K562 (cell line): ENCODE data around the gene FBXO46. TPM values are rescaled to one million over a fixed set of nuclear protein-coding genes. Genes with fewer than 3 reads are reported as not detected.

Source experiments
- BCOR ChIP-seq: fragments of 450-650 bp; IDR thresholded peaks from 2 replicates; pipeline ENCODE4 v1.6.1; 2016
- CBFA2T3 ChIP-seq: fragments of 450-650 bp; IDR thresholded peaks from 2 replicates; pipeline ENCODE4 v1.6.1; 2017
- CHD4 ChIP-seq: fragments of 200-600 bp; sonication (generic); IDR thresholded peaks from 3 replicates; pipeline ENCODE4 v1.6.1; 2012; ENCODE audit warnings: low read depth, mild to moderate bottlenecking, mixed read lengths, low read length, inconsistent platforms; ENCODE audit not compliant: insufficient read depth, insufficient replicate concordance, poor library complexity, severe bottlenecking
- HCFC1 ChIP-seq: IDR thresholded peaks from 2 replicates; pipeline ENCODE4 v1.6.1; 2012; ENCODE audit warnings: low read depth, low read length, improper control_type of control experiment
- KDM1A ChIP-seq, 2 experiments: fragments of 450-650 bp; IDR thresholded peaks; 2 replicates each; pipeline ENCODE4 v1.6.1; 2016; ENCODE audit warnings: mild to moderate bottlenecking in 2 of 2
- KHSRP ChIP-seq: fragments of 450-650 bp; IDR thresholded peaks from 2 replicates; pipeline ENCODE4 v1.6.1; 2017
- NCOA6 ChIP-seq: fragments of 450-650 bp; IDR thresholded peaks from 2 replicates; pipeline ENCODE4 v1.6.1; 2017; ENCODE audit warnings: mild to moderate bottlenecking
- NR2F6 ChIP-seq: fragments of 450-650 bp; formaldehyde crosslinking; IDR thresholded peaks from 2 replicates; pipeline ENCODE4 v1.4.0; 2020; ENCODE audit warnings: mild to moderate bottlenecking
- NRF1 ChIP-seq, 2 experiments: fragments of 450-650 bp; IDR thresholded peaks in 1 of 2; conservative IDR thresholded peaks in 1 of 2; 2 replicates each; pipeline ENCODE4 v1.6.1; 2014; ENCODE audit warnings: mild to moderate bottlenecking in 2 of 2
- PML ChIP-seq: IDR thresholded peaks from 2 replicates; pipeline ENCODE4 v1.6.1; 2012; ENCODE audit warnings: low read length, inconsistent platforms
- PTBP1 ChIP-seq: fragments of 200-400 bp; formaldehyde crosslinking; IDR thresholded peaks from 2 replicates; pipeline ENCODE4 v1.6.1; 2017; ENCODE audit warnings: low read depth, low read length
- RUNX1 ChIP-seq: sonication (generic); IDR thresholded peaks from 2 replicates; pipeline ENCODE4 v1.6.1; 2016; ENCODE audit warnings: antibody characterized with exemption, low read depth
- SMARCA5 ChIP-seq: fragments of 450-650 bp; IDR thresholded peaks from 2 replicates; pipeline ENCODE4 v1.6.1; 2016
- SMARCC2 ChIP-seq: fragments of 450-650 bp; IDR thresholded peaks from 2 replicates; pipeline ENCODE4 v1.6.1; 2017; ENCODE audit warnings: antibody characterized with exemption, moderate library complexity, mild to moderate bottlenecking, low read depth
- SUPT5H ChIP-seq: fragments of 450-650 bp; IDR thresholded peaks from 2 replicates; pipeline ENCODE4 v1.6.1; 2016
- ZBTB9 ChIP-seq: fragments of 450-650 bp; formaldehyde crosslinking; IDR thresholded peaks from 2 replicates; pipeline ENCODE4 v1.4.0; 2020; ENCODE audit warnings: mild to moderate bottlenecking, moderate library complexity
- ZNF197 ChIP-seq: fragments of 200-800 bp; sonication (Bioruptor generic); IDR thresholded peaks from 2 replicates; pipeline ENCODE4 v1.6.1; 2016; ENCODE audit warnings: low read depth, missing genetic modification characterization, missing compliant biosample characterization
- ZNF239 ChIP-seq: fragments of 250-450 bp; sonication (Bioruptor Pico); IDR thresholded peaks from 2 replicates; pipeline ENCODE4 v1.4.0; 2020; ENCODE audit warnings: mild to moderate bottlenecking
- ZNF79 ChIP-seq: fragments of 250-450 bp; sonication (Bioruptor Pico); IDR thresholded peaks from 2 replicates; pipeline ENCODE4 v1.4.0; 2020; ENCODE audit warnings: low read depth, mild to moderate bottlenecking, moderate library complexity
- polyA plus RNA-seq, 8 experiments: library from polyadenylated mRNA; depleted of rRNA in 4 of 8; stranded (reverse) in 5 of 8; unstranded in 3 of 8; fragments of >200 nt; fragmentation: Nextera tagmentation in 2 of 8; fragmentation: Illumina TruSeq in 1 of 8; extraction: Ambion mirVana in 2 of 8; extraction: Trizol in 1 of 8; gene quantifications; 2 replicates each; pipeline versions ENCODE4 v1.2.1 to v1.2.3, GENCODE V29; 2011 to 2014; ENCODE audit warnings: inconsistent platforms in 1 of 8, missing spikeins in 1 of 8
- total RNA-seq, 7 experiments: library from RNA; depleted of rRNA in 6 of 7; stranded (reverse); fragments of >200 nt in 6 of 7; fragmentation: Illumina TruSeq in 2 of 7; extraction: Trizol in 2 of 7; gene quantifications; 2 replicates each; pipeline versions ENCODE4 v1.2.1 to v1.2.3, GENCODE V29; 2011 to 2021; ENCODE audit warnings: low replicate concordance in 1 of 7
- TF ChIP-seq, protein P1 (sequence below): fragments of 250-450 bp; sonication (Bioruptor Pico); IDR thresholded peaks from 2 replicates; pipeline ENCODE4 v1.8.0; 2021; ENCODE audit warnings: mild to moderate bottlenecking, moderate library complexity
- TF ChIP-seq, protein P2 (sequence below): sonication (generic); formaldehyde crosslinking; IDR thresholded peaks from 2 replicates; pipeline ENCODE4 v1.8.1; 2022; ENCODE audit warnings: missing genetic modification reagents
- TF ChIP-seq, protein P3 (sequence below): IDR thresholded peaks from 2 replicates; pipeline ENCODE4 v1.6.1; 2016; ENCODE audit warnings: missing genetic modification characterization, missing compliant biosample characterization
- TF ChIP-seq, protein P4 (sequence below): fragments of 250-450 bp; sonication (Bioruptor Pico); IDR thresholded peaks from 2 replicates; pipeline ENCODE4 v1.8.0; 2021; ENCODE audit warnings: moderate library complexity, mild to moderate bottlenecking, inconsistent platforms

FBXO46 gene
- total and polyA plus RNA-seq, 9 of the 15 experiments (the other 6 are each of a cell fraction or from before 2014, with no cell fraction given), result 1.5 to 36.1 (median 7.3) TPM

GRCh38 chr19:45739498-45740439 lies 9.1 kb upstream of the FBXO46 start (continued):
- TF ChIP-seq ZBTB9 (no peak), KDM1A (IDR thresholded peaks at IDR 0.05) (peak; percentile 66 to 83), NRF1 (conservative IDR thresholded peaks at IDR 0.05 in 1 of 2, IDR thresholded peaks at IDR 0.05 in 1 of 2) (no peak; a peak in 1 of 4 replicates), PTBP1 (peak; percentile 56; the same call in 1 of the 2 replicates), NR2F6 (CRISPR knock-in tag) (no peak), HCFC1 (peak; percentile 58), ZNF79 (CRISPR knock-in tag) (no peak), RUNX1 (no peak), PML (no peak), ZNF239 (no peak), BCOR (peak; percentile 96), CHD4 (no peak), SMARCC2 (no peak), CBFA2T3 (peak; percentile 55), ZNF197 (no peak; the same call in 1 of the 2 replicates), SUPT5H (peak; percentile 76), SMARCA5 (peak; percentile 92), KHSRP (0 out of 2 replicates have a peak, but pooled peaks have one; percentile 6), NCOA6 (no peak)
- TF ChIP-seq, protein P1, sequence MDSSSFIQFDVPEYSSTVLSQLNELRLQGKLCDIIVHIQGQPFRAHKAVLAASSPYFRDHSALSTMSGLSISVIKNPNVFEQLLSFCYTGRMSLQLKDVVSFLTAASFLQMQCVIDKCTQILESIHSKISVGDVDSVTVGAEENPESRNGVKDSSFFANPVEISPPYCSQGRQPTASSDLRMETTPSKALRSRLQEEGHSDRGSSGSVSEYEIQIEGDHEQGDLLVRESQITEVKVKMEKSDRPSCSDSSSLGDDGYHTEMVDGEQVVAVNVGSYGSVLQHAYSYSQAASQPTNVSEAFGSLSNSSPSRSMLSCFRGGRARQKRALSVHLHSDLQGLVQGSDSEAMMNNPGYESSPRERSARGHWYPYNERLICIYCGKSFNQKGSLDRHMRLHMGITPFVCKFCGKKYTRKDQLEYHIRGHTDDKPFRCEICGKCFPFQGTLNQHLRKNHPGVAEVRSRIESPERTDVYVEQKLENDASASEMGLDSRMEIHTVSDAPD, result no peak
- TF ChIP-seq, protein P2, sequence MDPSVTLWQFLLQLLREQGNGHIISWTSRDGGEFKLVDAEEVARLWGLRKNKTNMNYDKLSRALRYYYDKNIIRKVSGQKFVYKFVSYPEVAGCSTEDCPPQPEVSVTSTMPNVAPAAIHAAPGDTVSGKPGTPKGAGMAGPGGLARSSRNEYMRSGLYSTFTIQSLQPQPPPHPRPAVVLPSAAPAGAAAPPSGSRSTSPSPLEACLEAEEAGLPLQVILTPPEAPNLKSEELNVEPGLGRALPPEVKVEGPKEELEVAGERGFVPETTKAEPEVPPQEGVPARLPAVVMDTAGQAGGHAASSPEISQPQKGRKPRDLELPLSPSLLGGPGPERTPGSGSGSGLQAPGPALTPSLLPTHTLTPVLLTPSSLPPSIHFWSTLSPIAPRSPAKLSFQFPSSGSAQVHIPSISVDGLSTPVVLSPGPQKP (CRISPR knock-in tag), result no peak
- TF ChIP-seq, protein P3, sequence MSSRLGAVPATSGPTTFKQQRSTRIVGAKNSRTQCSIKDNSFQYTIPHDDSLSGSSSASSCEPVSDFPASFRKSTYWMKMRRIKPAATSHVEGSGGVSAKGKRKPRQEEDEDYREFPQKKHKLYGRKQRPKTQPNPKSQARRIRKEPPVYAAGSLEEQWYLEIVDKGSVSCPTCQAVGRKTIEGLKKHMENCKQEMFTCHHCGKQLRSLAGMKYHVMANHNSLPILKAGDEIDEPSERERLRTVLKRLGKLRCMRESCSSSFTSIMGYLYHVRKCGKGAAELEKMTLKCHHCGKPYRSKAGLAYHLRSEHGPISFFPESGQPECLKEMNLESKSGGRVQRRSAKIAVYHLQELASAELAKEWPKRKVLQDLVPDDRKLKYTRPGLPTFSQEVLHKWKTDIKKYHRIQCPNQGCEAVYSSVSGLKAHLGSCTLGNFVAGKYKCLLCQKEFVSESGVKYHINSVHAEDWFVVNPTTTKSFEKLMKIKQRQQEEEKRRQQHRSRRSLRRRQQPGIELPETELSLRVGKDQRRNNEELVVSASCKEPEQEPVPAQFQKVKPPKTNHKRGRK (tag), result no peak
- TF ChIP-seq, protein P4, sequence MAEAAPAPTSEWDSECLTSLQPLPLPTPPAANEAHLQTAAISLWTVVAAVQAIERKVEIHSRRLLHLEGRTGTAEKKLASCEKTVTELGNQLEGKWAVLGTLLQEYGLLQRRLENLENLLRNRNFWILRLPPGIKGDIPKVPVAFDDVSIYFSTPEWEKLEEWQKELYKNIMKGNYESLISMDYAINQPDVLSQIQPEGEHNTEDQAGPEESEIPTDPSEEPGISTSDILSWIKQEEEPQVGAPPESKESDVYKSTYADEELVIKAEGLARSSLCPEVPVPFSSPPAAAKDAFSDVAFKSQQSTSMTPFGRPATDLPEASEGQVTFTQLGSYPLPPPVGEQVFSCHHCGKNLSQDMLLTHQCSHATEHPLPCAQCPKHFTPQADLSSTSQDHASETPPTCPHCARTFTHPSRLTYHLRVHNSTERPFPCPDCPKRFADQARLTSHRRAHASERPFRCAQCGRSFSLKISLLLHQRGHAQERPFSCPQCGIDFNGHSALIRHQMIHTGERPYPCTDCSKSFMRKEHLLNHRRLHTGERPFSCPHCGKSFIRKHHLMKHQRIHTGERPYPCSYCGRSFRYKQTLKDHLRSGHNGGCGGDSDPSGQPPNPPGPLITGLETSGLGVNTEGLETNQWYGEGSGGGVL (CRISPR knock-in tag), result no peak
